A549 (cell line): Measurements from ENCODE around the gene ACCSL. TPM values are rescaled to one million over a fixed set of nuclear protein-coding genes. Genes with fewer than 3 reads are reported as not detected.

Experiments
- ATAC-seq, 2 experiments: fragments of 200-7000 bp in 1 of 2; fragments of >200 bp in 1 of 2; cut with Nextera tagmentation in 1 of 2; cut with Tn5 transposase in 1 of 2; 3 replicates each; pipeline versions ENCODE4 v1.8.0 to v1.9.1; 2018 to 2020; ENCODE audit warnings: mild to moderate bottlenecking in 1 of 2, moderate library complexity in 1 of 2
- CTCF ChIA-PET: fragments of 300-600 bp; sonication (Branson Sonifier 250); formaldehyde crosslinking; extraction: SDS; loops from one replicate; lab custom pipeline; 2021; ENCODE audit warnings: antibody characterized with exemption, inconsistent platforms; lab: Yijun Ruan, JAX
- POLR2A ChIA-PET: fragments of 350-600 bp; formaldehyde crosslinking; extraction: SDS; loops from one replicate; lab custom pipeline; 2021; ENCODE audit warnings: antibody characterized with exemption, inconsistent platforms; lab: Yijun Ruan, JAX
- DNase-seq, 2 experiments: peaks; one replicate each; pipeline versions ENCODE4 v3.0.0 to v3.0.0-alpha.2; 2011 to 2016; ENCODE audit warnings: low read depth in 1 of 2, low spot score in 1 of 2
- FAIRE-seq: peaks from 2 replicates; lab custom pipeline; 2011; peaks lifted over from hg19 to GRCh38; lab: Jason Lieb, UNC
- H3K27ac ChIP-seq, 2 experiments: fragments of >200 bp; sonication (Bioruptor Twin); formaldehyde crosslinking; 3 replicates each; pipeline ENCODE4 v1.5.1; 2016 to 2017
- H3K4me1 ChIP-seq: fragments of >200 bp; sonication (Bioruptor Twin); formaldehyde crosslinking; 3 replicates; pipeline ENCODE4 v1.6.1; 2016
- H3K4me2 ChIP-seq: fragments of >200 bp; sonication (Bioruptor Twin); formaldehyde crosslinking; 3 replicates; pipeline ENCODE4 v1.6.1; 2016
- H3K4me3 ChIP-seq: fragments of >200 bp; sonication (Bioruptor Twin); formaldehyde crosslinking; 3 replicates; pipeline ENCODE4 v1.5.1; 2016
- H3K9me3 ChIP-seq: fragments of >200 bp; sonication (Bioruptor Twin); formaldehyde crosslinking; 3 replicates; pipeline ENCODE4 v1.6.1; 2016
- CBX2 ChIP-seq: fragments of 200-600 bp; sonication (generic); IDR thresholded peaks from 2 replicates; pipeline ENCODE4 v1.6.1; 2016; ENCODE audit warnings: low read depth, mild to moderate bottlenecking, borderline replicate concordance
- CEBPB ChIP-seq, 2 experiments: fragments of >200 bp in 1 of 2; sonication (Bioruptor Twin) in 1 of 2; formaldehyde crosslinking in 1 of 2; IDR thresholded peaks; 2 replicates each; pipeline ENCODE4 v1.6.1; 2012 to 2016
- EHF ChIP-seq: fragments of 250-450 bp; sonication (Bioruptor Pico); IDR thresholded peaks from 2 replicates; pipeline ENCODE4 v1.5.0; 2020; ENCODE audit warnings: mild to moderate bottlenecking
- EHMT2 ChIP-seq: fragments of 200-600 bp; sonication (generic); IDR thresholded peaks from 2 replicates; pipeline ENCODE4 v1.6.1; 2016; ENCODE audit warnings: antibody characterized with exemption, low read depth, mild to moderate bottlenecking, moderate library complexity
- FOSL2 ChIP-seq, 2 experiments: fragments of 450-650 bp in 1 of 2; fragments of >200 bp in 1 of 2; sonication (Bioruptor Twin) in 1 of 2; formaldehyde crosslinking; IDR thresholded peaks; 2 replicates each; pipeline versions ENCODE4 v1.5.0 to v1.6.1; 2016 to 2020; ENCODE audit warnings: mild to moderate bottlenecking in 1 of 2, moderate library complexity in 1 of 2
- GATA3 ChIP-seq: IDR thresholded peaks from 2 replicates; pipeline ENCODE4 v1.6.1; 2012; ENCODE audit warnings: borderline replicate concordance
- HDAC2 ChIP-seq: fragments of 200-600 bp; sonication (generic); IDR thresholded peaks from 2 replicates; pipeline ENCODE4 v1.6.1; 2016
- HEYL ChIP-seq: fragments of 250-450 bp; sonication (Bioruptor Pico); IDR thresholded peaks from 2 replicates; pipeline ENCODE4 v1.8.0; 2021; ENCODE audit warnings: mild to moderate bottlenecking, moderate library complexity
- HOXA7 ChIP-seq: fragments of 250-450 bp; sonication (Bioruptor Pico); IDR thresholded peaks from 2 replicates; pipeline ENCODE4 v1.5.0; 2020; ENCODE audit warnings: mild to moderate bottlenecking, moderate library complexity
- JUNB ChIP-seq: fragments of >200 bp; sonication (Bioruptor Twin); formaldehyde crosslinking; IDR thresholded peaks from 2 replicates; pipeline ENCODE4 v1.6.1; 2016
- KDM5A ChIP-seq: fragments of 200-600 bp; sonication (generic); IDR thresholded peaks from 2 replicates; pipeline ENCODE4 v1.6.1; 2016; ENCODE audit warnings: antibody characterized with exemption, mild to moderate bottlenecking
- NFE2L2 ChIP-seq: fragments of 150-350 bp; conservative IDR thresholded peaks from 2 replicates; pipeline ENCODE4 v1.6.1; 2014; ENCODE audit warnings: low read length
- NPAS2 ChIP-seq: fragments of 250-450 bp; sonication (Bioruptor Pico); IDR thresholded peaks from 2 replicates; pipeline ENCODE4 v1.8.0; 2022; ENCODE audit warnings: mild to moderate bottlenecking, moderate library complexity, borderline replicate concordance
- POLR2A ChIP-seq: IDR thresholded peaks from 2 replicates; pipeline ENCODE4 v1.6.1; 2012; ENCODE audit warnings: mild to moderate bottlenecking, low read length
- RARB ChIP-seq: fragments of 250-450 bp; sonication (Bioruptor Pico); IDR thresholded peaks from 2 replicates; pipeline ENCODE4 v1.8.0; 2021; ENCODE audit warnings: mild to moderate bottlenecking, moderate library complexity
- RCOR1 ChIP-seq: fragments of 150-350 bp; IDR thresholded peaks from 2 replicates; pipeline ENCODE4 v1.6.1; 2014; ENCODE audit warnings: antibody characterized with exemption, low read length, low read depth
- RFX5 ChIP-seq: fragments of 450-650 bp; IDR thresholded peaks from 2 replicates; pipeline ENCODE4 v1.7.1; 2014; ENCODE audit warnings: antibody characterized with exemption, mild to moderate bottlenecking, moderate library complexity
- SMC3 ChIP-seq: fragments of >200 bp; sonication (Bioruptor Twin); formaldehyde crosslinking; IDR thresholded peaks from 3 replicates; pipeline ENCODE4 v1.6.1; 2018; ENCODE audit warnings: inconsistent platforms
- TP53 ChIP-seq: fragments of 250-450 bp; sonication (Bioruptor Pico); IDR thresholded peaks from 2 replicates; pipeline ENCODE4 v1.5.0; 2021; ENCODE audit warnings: mild to moderate bottlenecking, moderate library complexity
- USF2 ChIP-seq: fragments of 450-650 bp; IDR thresholded peaks from 2 replicates; pipeline ENCODE4 v1.6.1; 2014; ENCODE audit warnings: antibody characterized with exemption
- ZFP36 ChIP-seq: fragments of 450-650 bp; IDR thresholded peaks from 2 replicates; pipeline ENCODE4 v1.6.1; 2014; ENCODE audit warnings: borderline replicate concordance; ENCODE audit not compliant: partially characterized antibody
- ZNF302 ChIP-seq: fragments of 250-450 bp; sonication (Bioruptor Pico); IDR thresholded peaks from 2 replicates; pipeline ENCODE4 v1.9.0; 2021; ENCODE audit warnings: inconsistent platforms, mild to moderate bottlenecking, moderate library complexity
- ZSCAN20 ChIP-seq: fragments of 250-450 bp; sonication (Bioruptor Pico); IDR thresholded peaks from 2 replicates; pipeline ENCODE4 v1.8.0; 2022; ENCODE audit warnings: mild to moderate bottlenecking, moderate library complexity
- WGBS: methylation state at CpG from one replicate; pipeline ENCODE4 v1.1.6; 2017; ENCODE audit errors: missing lambda C conversion rate; 5-methylcytosine and 5-hydroxymethylcytosine counted together
- polyA plus RNA-seq, 4 experiments: library from polyadenylated mRNA; depleted of rRNA in 3 of 4; stranded (reverse); fragments of >200 nt; fragmentation: RNase III in 1 of 4; extraction: RNeasy Plus Mini Kit Qiagen cat#74134 plus additional on column Dnase treatment in 1 of 4; gene quantifications; 2 replicates in 3 of 4; 3 replicates in 1 of 4; pipeline ENCODE4 v1.2.3, GENCODE V29; 2011 to 2017
- TF ChIP-seq, protein P1 (sequence below): fragments of >200 bp; sonication (Bioruptor Twin); formaldehyde crosslinking; IDR thresholded peaks from 2 replicates; pipeline ENCODE4 v1.6.1; 2016
- TF ChIP-seq, protein P2 (sequence below): fragments of >200 bp; sonication (Bioruptor Twin); formaldehyde crosslinking; IDR thresholded peaks from 3 replicates; pipeline ENCODE4 v1.5.1; 2016

The ACCSL gene
- polyA plus RNA-seq, 2 of the 4 experiments (the other 2 are of a cell fraction), result not detected

DNA sequence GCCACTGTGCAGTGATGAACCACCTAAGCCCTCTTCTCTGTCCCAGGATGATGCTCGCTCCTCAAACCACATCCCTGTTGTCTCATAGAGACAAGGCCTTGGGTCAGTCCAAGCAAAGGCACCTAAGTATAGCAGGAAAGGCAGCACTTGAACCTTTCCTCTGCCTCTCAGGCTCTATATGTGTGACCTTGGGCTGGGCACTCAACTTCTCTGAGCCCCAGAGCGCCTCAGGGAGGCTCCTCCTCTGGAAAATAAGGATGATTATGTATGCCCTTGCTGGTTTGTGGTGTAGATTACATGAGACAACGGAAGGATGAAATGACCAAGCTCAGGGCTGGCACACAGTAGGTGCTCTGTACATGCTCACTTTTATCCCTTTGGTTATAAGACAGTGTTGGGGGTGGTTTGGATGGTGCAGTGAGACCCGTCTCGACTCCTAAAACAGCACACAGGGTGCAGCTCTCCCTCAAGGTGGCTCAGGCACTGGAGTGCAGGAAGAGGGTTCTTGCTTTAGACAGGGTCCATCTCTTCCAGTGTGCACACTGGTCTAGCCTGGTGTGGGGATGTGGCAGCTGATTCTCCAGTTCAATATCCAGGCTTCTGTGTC is 40.2 kb upstream of the ACCSL start:
- FAIRE-seq, result no peak
- no peak overlapping the region for H3K27ac ChIP-seq
- POLR2A ChIA-PET, result no interaction called here

DNA sequence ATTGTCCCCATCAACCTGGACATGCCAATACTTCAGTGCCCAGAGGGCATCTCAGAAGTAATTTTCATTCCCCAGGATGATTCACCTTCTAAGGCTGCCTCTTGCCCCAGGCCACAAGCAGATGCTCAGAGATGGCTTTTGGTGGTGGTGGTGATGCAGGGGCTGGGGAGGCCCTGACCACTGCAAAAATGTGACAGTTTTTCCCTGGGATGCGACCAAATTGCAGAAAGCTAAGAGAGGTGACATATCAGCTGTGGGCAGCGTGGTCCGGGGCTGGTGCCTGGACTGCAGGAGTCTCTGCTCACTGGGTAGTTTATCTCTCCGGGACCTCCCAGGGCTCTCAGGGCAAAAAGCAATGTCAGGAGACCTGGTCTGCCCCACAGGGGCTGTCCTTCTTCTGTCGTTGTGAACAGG is 39.7 kb upstream of the ACCSL start:
- TF ChIP-seq KDM5A, result no peak
- no peak for TF ChIP-seq RFX5
- TF ChIP-seq ZFP36, result no peak
- TF ChIP-seq, protein P1, sequence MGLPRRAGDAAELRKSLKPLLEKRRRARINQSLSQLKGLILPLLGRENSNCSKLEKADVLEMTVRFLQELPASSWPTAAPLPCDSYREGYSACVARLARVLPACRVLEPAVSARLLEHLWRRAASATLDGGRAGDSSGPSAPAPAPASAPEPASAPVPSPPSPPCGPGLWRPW, result no peak
- TF ChIP-seq TP53 (CRISPR knock-in tag), result no peak
- no peak for TF ChIP-seq HEYL (CRISPR knock-in tag)
- TF ChIP-seq, protein P2, sequence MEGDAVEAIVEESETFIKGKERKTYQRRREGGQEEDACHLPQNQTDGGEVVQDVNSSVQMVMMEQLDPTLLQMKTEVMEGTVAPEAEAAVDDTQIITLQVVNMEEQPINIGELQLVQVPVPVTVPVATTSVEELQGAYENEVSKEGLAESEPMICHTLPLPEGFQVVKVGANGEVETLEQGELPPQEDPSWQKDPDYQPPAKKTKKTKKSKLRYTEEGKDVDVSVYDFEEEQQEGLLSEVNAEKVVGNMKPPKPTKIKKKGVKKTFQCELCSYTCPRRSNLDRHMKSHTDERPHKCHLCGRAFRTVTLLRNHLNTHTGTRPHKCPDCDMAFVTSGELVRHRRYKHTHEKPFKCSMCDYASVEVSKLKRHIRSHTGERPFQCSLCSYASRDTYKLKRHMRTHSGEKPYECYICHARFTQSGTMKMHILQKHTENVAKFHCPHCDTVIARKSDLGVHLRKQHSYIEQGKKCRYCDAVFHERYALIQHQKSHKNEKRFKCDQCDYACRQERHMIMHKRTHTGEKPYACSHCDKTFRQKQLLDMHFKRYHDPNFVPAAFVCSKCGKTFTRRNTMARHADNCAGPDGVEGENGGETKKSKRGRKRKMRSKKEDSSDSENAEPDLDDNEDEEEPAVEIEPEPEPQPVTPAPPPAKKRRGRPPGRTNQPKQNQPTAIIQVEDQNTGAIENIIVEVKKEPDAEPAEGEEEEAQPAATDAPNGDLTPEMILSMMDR, result no peak
- CTCF ChIA-PET, result interaction anchor here (0.8 kb wide), 1 partner anchor 63 kb away, joined by 3 read pairs; no protein-coding TSS in a partner anchor
- H3K9me3 ChIP-seq, result no peaks in the 10 kb centered on the region
- no peak overlapping the region for H3K4me2 ChIP-seq
- FAIRE-seq, result no peak
- POLR2A ChIA-PET, result no interaction called here
- H3K27ac ChIP-seq, result no peak overlapping the region
- no peak; a peak in 2 of 6 replicates for ATAC-seq
- DNase-seq, result no peak
- no peak overlapping the region for H3K4me3 ChIP-seq
- H3K4me1 ChIP-seq, result no peaks in the 10 kb centered on the region
- 41% methylated on average over 5 of the region's 5 CpGs for WGBS

More for the DNA sequence above, 40.2 kb upstream of the ACCSL start:
- Histone ChIP-seq H3K4me2 (no peak overlapping the region), H3K9me3 (no peaks in the 10 kb centered on the region), H3K4me1 (no peaks in the 10 kb centered on the region), H3K4me3 (no peak overlapping the region)
- CTCF ChIA-PET, result interaction anchor here (0.8 to 1.1 kb wide), 2 partner anchors 30 to 62 kb away, joined by 3 to 4 read pairs; no protein-coding TSS in a partner anchor
- no peak for DNase-seq
- 61% methylated on average over 5 of the region's 5 CpGs for WGBS
- TF ChIP-seq GATA3 (no peak), HDAC2 (no peak), RARB (CRISPR knock-in tag) (no peak), JUNB (no peak), ZNF302 (CRISPR knock-in tag) (no peak), POLR2A (no peak), NFE2L2 (no peak), FOSL2 (IDR thresholded peaks at IDR 0.05) (no peak), FOSL2 (CRISPR knock-in tag; IDR thresholded peaks at IDR 0.05) (no peak)
- TF ChIP-seq, protein P1, result no peak
- peak in 1 of 2 experiments; percentile 24; a peak in 2 of 6 replicates for ATAC-seq

GRCh38 chr11:44008698-44009097 is 39.1 kb upstream of the ACCSL start:
- WGBS, result 66% methylated on average over 3 of the region's 3 CpGs
- no peak for DNase-seq
- Histone ChIP-seq H3K27ac (no peak overlapping the region), H3K4me2 (no peak overlapping the region), H3K4me3 (no peak overlapping the region), H3K9me3 (no peaks in the 10 kb centered on the region), H3K4me1 (no peaks in the 10 kb centered on the region)
- ATAC-seq, result no peak
- ChIA-PET POLR2A (no interaction called here), CTCF (no interaction called here)
- no peak for FAIRE-seq
- TF ChIP-seq SMC3 (no peak), EHF (CRISPR knock-in tag) (no peak), CEBPB (IDR thresholded peaks at IDR 0.05) (no peak), HOXA7 (no peak), RCOR1 (no peak), ZNF302 (CRISPR knock-in tag) (no peak), ZSCAN20 (CRISPR knock-in tag) (no peak), NFE2L2 (no peak), NPAS2 (CRISPR knock-in tag) (no peak), EHMT2 (no peak), CBX2 (no peak), USF2 (no peak), POLR2A (no peak), ZFP36 (no peak)
- TF ChIP-seq, protein P2, result no peak
